HL-60 (cell line): ENCODE measurements around the gene SNRPA1.

ENCODE experiments used
- DNase-seq, 2 experiments: peaks; one replicate each; pipeline ENCODE4 v3.0.0-alpha.2; 2010 to 2020; ENCODE audit warnings: low read depth in 1 of 2, low spot score in 1 of 2
- H3K27ac ChIP-seq: fragments of 250-450 bp; sonication (Bioruptor Pico); replicated peaks from 2 replicates; pipeline ENCODE4 v1.5.1; 2020; ENCODE audit warnings: mild to moderate bottlenecking, moderate library complexity
- H3K27me3 ChIP-seq: fragments of 250-450 bp; sonication (Bioruptor Pico); 2 replicates; pipeline ENCODE4 v1.5.1; 2021; ENCODE audit warnings: mild to moderate bottlenecking, moderate library complexity; ENCODE audit not compliant: insufficient read depth, poor library complexity, severe bottlenecking
- H3K4me3 ChIP-seq: replicated peaks from 2 replicates; pipeline ENCODE4 v1.5.1; 2011; ENCODE audit warnings: mild to moderate bottlenecking, control low read depth, low read length; ENCODE audit not compliant: insufficient read depth
- CTCF ChIP-seq: IDR thresholded peaks from one replicate; pipeline ENCODE4 v1.5.1; 2011; ENCODE audit warnings: low read length, control low read depth, inconsistent platforms; ENCODE audit not compliant: insufficient read depth
- GABPA ChIP-seq: IDR thresholded peaks from 2 replicates; pipeline ENCODE4 v1.6.1; 2012; ENCODE audit warnings: low read depth
- POLR2AphosphoS5 ChIP-seq: IDR thresholded peaks from 2 replicates; pipeline ENCODE4 v1.6.1; 2012; ENCODE audit warnings: low read depth
- SPI1 ChIP-seq: IDR thresholded peaks from 2 replicates; pipeline ENCODE4 v1.6.1; 2012; ENCODE audit warnings: low read depth, mild to moderate bottlenecking, borderline replicate concordance
- TF ChIP-seq, protein P1 (sequence below): IDR thresholded peaks from 2 replicates; pipeline ENCODE4 v1.6.1; 2012; ENCODE audit warnings: low read depth; ENCODE audit not compliant: insufficient replicate concordance

SNRPA1 gene

DNA sequence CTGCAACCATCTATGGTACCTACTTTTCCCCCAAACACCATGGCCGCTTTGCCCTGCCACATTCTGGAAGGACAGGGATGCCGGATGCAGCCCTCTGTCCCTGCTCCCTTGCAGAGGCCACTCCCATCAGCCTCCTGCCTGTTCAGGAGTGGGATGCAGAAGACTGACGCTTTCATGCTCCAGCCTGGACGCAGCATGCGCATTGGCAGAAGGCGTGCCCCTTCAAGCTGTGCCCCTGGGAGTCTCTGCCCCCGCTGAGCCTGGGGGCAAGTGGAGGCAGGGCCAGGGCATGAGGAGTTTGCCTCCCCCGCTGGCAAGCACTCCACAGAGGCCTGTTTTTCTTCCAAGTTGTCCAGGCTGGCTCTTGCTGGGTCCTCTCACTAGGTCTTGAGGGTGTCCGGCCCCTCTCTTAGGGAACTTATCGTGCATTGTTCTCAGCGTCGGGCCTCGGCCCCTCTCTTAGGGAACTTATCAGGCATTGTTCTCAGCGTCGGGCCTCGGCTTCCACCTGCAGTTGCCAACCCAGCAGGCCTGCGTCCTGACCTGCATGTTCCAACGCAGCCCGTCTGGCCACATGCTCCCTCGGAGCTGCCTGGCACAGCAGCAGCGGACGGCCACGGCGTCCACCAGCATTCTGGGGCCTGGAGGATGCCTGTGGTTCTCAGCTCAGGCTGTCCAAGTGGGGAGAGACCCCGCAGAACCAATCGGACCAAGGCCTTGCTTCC is 14.6 kb upstream of the SNRPA1 start:
- H3K4me3 ChIP-seq: no peak overlapping the region
- TF ChIP-seq POLR2AphosphoS5 (no peak), CTCF (no peak), GABPA (no peak), SPI1 (no peak)
- TF ChIP-seq, protein P1, sequence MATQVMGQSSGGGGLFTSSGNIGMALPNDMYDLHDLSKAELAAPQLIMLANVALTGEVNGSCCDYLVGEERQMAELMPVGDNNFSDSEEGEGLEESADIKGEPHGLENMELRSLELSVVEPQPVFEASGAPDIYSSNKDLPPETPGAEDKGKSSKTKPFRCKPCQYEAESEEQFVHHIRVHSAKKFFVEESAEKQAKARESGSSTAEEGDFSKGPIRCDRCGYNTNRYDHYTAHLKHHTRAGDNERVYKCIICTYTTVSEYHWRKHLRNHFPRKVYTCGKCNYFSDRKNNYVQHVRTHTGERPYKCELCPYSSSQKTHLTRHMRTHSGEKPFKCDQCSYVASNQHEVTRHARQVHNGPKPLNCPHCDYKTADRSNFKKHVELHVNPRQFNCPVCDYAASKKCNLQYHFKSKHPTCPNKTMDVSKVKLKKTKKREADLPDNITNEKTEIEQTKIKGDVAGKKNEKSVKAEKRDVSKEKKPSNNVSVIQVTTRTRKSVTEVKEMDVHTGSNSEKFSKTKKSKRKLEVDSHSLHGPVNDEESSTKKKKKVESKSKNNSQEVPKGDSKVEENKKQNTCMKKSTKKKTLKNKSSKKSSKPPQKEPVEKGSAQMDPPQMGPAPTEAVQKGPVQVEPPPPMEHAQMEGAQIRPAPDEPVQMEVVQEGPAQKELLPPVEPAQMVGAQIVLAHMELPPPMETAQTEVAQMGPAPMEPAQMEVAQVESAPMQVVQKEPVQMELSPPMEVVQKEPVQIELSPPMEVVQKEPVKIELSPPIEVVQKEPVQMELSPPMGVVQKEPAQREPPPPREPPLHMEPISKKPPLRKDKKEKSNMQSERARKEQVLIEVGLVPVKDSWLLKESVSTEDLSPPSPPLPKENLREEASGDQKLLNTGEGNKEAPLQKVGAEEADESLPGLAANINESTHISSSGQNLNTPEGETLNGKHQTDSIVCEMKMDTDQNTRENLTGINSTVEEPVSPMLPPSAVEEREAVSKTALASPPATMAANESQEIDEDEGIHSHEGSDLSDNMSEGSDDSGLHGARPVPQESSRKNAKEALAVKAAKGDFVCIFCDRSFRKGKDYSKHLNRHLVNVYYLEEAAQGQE: no peak
- no peak overlapping the region for H3K27ac ChIP-seq
- no peaks in the 10 kb centered on the region for H3K27me3 ChIP-seq
- no peak for DNase-seq

GRCh38 chr15:101308604-101309435 is 13.8 kb upstream of the SNRPA1 start:
- DNase-seq: no peak
- Histone ChIP-seq H3K27me3 (no peaks in the 10 kb centered on the region), H3K4me3 (no peak overlapping the region), H3K27ac (no peak overlapping the region)
- no peak for TF ChIP-seq SPI1

DNA sequence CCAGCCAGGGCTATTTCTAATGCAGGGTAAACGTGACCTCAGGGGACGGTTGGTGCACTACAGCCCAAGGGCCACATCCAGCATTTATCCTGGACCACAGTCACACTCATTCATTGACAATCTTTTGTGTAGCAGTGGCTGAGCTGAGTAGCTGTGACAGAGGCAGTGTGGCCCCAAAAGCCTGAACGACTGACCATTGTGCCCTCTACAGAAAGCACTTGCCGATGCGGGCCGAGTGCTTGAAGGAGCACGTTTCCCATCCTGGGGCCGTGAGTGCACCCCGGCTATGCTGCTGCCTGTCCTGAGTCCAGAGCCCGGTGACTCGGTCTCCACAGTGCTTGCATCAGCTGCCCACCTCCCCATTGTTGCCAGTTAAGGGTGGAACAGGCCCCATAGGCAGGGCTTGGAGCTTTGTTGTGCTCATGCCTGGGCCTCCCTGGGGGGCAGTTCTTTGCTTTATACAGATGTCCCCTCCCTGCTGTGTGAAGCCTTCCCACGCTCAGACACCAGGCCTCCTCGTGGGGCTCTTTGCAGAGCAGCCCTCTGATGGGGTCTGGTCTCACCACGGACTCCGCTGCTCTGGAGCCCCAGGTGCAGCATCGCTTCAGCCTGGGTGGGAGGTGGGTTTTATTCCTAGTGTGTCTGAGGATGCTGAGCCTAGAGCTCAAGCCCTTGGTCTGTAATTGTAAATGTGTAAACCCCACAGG is 13.0 kb upstream of the SNRPA1 start:
- no peak for DNase-seq
- no peak overlapping the region for H3K4me3 ChIP-seq
- H3K27ac ChIP-seq: no peak overlapping the region
- TF ChIP-seq CTCF (no peak), GABPA (no peak), SPI1 (no peak), POLR2AphosphoS5 (no peak)
- TF ChIP-seq, protein P1: no peak
- H3K27me3 ChIP-seq: no peaks in the 10 kb centered on the region
